ENCODE results near the gene CCDC32.

CCDC32 gene

DNA sequence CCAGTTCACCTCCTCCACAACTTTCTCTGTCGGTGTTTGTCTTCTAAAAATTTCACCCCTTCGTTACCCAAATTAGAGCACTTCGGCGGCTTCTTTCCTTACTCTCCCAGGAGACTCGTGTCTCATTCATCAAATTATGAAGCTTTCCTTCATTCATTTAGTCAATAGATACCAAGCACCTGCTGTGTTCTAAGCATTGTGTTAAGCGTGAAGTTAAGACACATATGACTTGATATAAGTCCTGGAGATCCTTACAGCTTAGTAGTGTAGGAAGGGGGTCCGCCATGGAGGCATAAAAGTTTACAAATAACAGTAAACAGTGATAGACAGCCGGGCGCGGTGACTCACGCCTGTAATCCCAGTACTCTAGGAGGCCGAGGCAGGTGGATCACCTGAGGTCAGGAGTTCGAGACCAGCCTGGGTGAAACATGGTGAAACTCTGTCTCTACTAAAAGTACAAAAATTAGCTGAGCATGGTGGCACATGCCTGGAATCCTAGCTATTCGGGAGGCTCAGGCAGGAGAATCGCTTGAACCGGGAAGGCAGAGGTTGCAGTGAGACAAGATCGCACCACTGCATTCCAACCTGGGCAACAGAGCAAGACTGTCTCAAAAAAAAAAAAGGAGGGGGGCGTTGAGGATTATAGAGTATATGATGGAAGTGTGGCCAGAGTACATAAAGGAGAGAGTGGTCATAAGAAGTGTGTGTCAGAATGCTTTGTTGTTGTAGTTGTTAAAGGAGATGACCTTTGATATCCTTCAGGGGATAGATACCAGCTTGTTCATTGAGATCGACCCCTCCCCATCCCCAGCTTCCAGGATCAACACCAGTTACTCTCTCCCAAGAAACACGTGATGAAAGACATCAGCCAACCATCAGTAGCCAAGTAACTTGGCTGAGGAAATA is 744 bp upstream of the CCDC32 start:
- no peak for DNase-seq

DNA sequence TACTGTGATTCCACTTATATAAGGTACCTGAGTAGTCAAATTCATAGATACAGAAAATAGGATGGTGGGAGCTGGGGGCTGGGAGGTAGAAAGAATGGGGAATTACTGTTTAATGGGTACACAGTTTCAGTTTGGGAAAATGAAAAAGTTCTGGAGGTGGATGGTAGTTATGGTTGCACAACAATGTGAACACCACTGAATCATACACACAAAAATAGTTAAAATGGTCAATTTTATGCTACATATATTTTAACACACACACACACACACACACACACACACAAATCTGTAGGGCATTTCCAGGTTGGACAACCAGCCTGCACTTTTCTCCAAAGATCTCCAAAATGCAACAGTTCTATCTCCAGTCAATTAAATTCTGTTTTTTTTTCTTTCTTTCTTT is 1.4 kb downstream of the CCDC32 start:
- no peak for DNase-seq

DNA sequence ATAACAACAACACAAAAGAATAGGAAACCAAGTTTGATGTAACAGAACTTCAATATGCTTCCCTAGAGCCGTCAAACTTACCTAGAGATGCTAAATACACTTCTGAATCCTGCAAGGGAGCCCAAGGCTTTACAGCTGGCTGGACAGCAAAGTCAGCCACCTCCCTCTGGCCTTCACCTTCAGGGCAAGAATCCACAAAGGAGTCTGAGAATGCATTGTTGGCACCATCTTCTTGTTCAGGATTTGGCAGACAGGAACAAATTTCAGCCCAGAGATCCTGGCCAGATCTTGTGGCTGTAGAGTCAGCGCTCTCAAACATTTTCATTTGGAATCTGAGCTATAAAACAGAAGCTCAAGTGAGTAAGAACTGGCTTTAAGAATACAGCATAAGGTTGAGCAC is 2.2 kb downstream of the CCDC32 start:
- DNase-seq, result no peak

DNA sequence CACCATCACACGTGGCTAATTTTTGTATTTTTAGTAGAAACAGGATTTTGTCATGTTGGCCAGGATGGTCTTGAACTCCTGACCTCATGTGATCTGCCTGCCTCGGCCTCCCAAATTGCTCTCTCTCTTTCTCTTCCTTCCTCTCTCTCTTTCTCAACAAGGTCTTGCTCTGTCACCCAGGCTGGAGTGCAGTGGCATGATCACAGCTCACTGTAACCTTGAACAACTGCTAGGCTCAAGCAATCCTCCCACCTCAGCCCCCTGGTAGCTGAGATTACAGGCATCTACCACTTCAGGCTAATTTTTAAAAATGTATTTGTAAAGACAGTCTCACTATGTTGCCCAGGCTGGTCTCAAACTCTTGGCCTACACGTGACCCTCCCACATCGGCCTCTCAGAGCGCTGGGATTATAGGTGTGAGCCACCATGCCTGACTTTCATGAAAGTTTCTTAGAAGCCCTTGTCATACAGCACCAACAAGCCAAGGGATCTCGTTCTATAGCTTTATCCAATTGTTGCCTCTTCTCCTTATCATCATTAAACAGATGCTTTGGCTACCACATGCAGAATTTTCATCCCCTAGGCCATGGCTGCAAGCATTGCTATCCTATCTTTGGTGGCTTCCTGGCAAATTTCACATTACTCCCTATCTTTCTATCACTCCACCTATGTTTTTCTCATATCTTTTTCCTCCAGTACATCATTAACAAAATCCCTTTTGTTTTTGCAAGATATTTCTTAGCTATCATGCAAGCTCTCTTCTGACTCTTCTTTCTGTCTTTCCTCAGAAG is 5.7 kb downstream of the CCDC32 start:
- no peak for DNase-seq

DNA sequence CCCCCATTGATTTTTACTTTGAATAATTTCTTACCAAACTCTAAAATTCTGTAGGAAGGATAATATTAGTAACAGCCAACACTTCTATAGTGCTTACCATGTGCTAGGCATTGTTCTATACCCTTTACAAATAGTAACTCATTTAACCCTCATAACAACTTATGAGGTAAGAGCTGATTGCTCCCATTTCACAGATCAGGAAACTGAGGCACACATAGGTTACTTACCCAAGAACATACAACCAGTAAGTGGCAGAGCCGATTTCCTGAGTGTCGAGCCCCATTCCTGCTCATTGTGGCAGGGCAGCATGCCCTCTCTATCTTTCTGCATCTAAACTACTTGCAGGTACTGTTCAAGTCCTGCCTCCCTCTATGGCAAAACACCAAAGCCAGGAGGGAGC is 9.0 kb downstream of the CCDC32 start:
- DNase-seq, result no peak

DNA sequence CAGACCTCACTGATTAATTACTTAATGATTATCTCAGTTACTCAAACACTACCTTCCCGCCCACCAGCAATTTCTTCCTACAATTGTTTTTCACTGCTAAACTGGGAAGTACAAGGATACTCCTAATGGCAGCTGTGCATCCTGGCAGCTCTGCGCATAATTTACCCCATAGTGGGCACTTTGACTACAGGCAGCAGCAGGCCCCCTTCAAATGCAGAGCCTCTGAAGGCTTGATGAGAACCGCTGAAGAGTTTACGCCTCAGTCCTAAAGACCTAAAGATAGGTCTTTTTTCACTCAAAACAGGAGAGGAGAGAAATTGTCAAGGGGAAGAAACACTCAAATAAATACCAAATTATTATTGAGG is 10.7 kb downstream of the CCDC32 start:
- no peak for DNase-seq

DNA sequence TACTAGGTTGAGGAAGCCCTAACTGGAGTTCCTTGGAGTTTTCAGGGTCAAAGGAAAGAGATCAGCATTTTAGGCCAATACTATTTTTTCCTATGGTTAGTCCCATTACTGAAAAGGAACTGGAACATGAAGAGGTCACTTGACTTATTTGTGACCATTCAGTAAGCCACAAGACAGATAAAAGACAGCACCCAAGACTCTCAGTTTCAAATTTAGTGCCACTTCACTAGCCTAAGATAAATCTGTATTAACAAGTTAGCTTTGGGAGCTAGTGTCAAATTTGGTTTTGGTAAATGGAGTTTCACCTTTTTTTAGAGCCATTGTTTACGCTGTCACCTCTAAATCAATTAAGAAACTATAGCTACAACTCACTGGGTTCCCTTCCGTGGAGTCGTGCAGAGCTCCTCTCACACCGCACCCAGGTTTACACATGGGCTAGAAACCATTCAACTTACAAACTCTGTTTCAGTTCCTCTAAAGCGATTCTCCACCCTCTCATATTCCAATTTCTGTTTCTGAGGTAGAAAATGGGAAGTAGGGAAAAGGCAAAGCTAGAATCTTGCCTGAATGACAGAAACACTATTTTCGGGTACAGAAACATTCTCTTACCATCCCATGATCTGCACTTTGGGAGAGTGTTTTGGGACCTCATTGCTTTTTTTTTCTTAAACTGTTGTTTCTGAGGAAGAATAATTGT is 14.4 kb downstream of the CCDC32 start:
- no peak for DNase-seq

DNA sequence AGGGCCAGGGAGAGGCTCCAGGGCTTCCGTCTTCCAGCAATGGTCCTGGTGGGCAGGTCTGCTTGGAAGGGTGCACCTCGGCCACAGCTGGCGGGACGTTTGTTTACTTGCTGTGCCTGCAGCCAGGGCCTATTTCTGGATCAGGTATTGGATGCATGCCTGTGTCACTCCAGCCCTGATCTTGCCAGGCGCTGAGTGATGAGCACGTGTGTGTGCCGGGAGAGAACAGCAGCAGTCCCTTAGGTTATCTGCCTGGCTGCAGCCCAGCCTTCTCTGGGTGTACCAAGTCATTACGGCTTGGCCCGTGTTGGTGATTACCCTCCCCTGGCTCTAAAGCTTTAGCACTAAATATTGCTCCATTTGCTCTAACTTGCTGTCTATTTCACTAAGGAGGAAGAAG is 14.9 kb downstream of the CCDC32 start:
- no peak for DNase-seq

DNA sequence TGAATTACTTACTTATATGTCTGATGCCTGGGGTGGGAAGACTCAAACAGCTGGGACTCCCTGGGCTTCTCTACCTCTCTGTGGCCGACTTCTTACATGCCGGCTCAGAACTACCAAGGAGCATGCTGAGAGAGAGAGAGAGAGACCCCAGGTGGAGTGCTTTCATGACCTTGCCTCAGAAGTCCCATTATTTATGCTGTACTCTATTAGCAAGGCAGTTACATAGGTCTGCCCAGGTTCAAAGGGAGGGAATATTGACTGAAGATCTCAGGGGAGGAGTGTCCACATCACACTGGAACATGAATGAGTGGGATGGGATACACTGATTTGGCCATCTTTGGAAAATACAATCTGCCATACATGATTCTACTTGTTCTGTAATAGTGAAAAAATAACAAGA is 16.2 kb downstream of the CCDC32 start:
- no peak for DNase-seq

DNA sequence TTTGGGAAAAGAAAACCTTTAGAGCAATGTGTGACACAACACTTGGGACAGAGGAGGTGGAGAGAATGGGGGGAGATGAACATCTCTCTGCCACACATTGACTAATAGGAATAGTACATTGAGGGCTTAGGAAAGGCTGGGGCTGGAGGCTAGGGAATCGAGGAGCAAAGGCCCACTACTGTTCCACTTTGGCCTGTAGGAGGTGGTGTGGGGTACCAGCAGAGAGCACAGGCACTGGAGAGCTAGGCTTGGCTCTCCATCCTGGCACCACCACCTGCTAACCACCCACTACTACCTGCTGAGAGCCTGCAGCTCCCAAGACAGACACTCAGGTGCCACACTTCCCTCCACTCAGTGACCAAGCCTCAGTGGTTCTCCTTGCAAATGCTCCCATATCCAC is 19.4 kb downstream of the CCDC32 start:
- DNase-seq, result no peak

DNA sequence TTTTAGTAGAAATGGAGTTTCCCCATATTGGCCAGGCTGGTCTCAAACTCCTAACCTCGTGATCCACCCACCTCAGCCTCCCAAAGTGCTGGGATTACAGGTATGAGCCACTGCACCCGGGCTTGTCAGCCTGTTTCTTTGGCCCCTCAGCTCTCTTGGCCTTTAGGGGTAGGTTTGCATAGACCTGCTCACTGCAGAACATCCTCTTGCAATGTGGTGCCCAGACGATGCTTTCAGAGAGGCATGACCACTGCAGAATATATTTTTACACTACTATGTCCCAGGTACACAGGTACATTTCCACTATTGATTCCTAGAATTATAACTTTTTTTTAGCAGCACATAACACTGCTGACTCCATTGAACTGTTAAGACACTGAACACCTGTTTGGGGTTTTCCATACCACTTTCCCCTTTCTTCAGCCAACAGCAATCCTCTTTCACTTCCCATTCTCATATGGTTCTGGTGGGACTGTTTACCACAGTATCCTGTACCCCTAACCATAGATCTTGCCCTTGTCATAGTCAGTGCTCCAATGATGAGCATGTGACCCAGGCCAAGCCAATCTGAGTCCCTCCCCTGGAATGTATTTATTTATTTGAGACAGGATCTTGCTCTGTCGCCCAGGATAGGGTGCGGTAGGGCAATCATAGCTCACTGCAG is 21.1 kb downstream of the CCDC32 start:
- DNase-seq, result no peak

DNA sequence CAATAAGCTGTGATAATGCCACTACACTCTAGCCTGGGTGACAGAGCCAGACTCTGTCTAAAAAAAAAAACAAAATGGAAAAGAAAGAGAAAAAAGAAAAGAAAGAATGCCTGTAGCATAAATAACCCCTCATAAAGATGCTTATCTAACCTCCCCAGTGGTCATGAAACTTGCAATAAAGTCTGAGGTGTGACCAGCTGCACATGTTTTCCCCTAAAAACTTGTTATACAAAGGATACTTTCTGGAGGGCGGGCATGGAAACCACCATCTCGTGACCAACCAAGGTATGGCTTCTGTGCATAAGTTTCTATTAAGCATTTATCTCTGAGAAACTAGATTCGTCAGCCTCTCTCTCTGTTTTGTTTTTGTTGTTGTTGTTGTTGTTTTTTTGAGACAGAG is 21.8 kb downstream of the CCDC32 start:
- DNase-seq, result no peak

DNA sequence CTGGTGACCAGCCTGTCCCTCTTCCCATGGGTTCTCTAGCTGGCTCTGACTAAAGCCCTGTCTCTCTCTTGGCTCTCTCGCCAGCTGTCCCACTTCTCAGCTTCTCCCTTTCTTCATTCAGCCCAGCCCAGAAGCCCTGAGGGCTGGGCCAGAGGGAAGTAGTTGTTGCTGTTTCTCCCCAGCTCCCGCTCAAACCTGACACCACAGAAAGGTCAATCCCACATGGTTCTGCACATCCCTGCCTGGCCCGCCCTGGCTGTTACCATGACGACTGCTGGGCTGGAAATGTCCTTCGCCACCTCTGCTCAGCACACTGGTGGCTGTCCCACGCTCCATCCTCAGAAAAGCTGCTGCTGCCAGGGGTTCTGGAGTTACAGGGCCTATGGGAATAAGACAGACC is 25.9 kb downstream of the CCDC32 start:
- no peak for DNase-seq

- DNase-seq, result no peak
Measured at GRCh38 chr15:40536501-40536900, 28.3 kb downstream of the CCDC32 start.

- no peak for DNase-seq
Measured at GRCh38 chr15:40534371-40534770, 30.5 kb downstream of the CCDC32 start.

GRCh38 chr15:40533763-40534364 is 31.0 kb downstream of the CCDC32 start:
- no peak for DNase-seq

DNA sequence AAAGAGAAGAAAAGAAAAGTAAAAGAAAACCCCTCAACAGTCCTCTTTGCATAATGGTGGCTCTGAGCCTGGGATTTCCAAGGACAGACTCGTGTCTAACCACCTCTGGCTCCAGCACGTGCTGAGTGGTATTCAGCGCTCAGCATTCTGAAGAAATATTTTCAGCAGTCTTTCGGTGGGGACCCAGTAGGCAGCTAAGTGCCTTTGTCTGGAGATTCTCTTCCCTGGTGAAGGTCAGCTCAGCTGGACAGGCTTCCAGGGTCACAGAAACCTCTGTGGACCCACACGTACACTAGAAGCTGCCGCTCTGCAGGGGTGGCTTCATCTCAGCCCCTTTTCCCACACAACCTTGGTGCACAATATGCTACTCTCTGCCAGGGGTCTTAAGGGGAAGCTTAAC is 36.0 kb downstream of the CCDC32 start:
- no peak for DNase-seq

GRCh38 chr15:40525855-40526254 is 39.0 kb downstream of the CCDC32 start:
- no peak for DNase-seq

GRCh38 chr15:40523611-40524010 is 41.2 kb downstream of the CCDC32 start:
- no peak for DNase-seq

DNA sequence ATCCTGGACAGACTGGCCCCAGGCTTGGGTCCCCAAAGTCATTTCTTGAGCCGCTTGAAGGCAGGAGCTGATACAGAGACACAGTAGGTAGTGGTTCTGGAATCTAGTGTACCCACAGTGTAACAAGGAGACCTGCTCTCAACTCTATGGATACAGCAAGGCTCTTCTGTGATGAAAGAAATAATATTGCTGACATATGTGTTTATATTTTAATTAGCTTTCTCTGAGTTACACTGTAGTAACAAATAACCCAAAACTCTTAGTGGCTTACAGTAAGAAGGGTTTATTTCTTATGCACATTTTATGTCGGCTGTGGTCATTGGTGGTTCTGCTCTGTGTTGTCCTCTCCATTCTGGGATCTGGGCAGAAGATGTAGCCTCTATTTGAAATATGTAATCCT is 48.5 kb downstream of the CCDC32 start:
- DNase-seq, result no peak

DNA sequence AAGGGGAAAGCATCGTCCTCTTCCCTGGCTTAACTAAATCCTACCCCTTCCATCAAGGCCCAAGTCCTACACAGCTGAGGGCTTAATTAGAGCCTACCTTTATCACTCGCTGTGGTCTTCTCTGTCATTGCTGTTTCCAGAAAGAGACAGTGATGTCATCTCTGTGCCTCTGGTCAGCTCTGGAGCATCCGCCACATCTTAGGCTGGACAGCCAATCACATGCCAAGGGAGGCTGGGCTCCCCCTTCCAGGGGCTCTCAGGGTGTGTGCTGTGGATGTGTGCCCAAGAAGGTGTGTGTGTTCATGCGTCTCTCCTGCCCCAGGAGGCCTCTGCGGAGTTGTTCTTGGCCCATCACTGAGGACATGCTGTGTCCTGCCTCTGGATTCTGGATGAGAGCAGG is 51.2 kb downstream of the CCDC32 start:
- DNase-seq, result no peak

GRCh38 chr15:40512440-40512839 is 52.4 kb downstream of the CCDC32 start:
- DNase-seq, result no peak
